HG03378 (cell line): Measurements from ENCODE around the gene CLCA1.

Experiments used
- ATAC-seq: cut with Tn5 transposase; IDR thresholded peaks from one replicate; pipeline ENCODE4 v1.9.1; 2021; ENCODE audit warnings: mild to moderate bottlenecking, moderate library complexity; ENCODE audit not compliant: unreplicated experiment

The CLCA1 gene

GRCh38 chr1:86503406-86504136, 34.8 kb downstream of the CLCA1 start:
- no peak for ATAC-seq

GRCh38 chr1:86504137-86504479, 35.4 kb downstream of the CLCA1 start:
- no peak for ATAC-seq

- ATAC-seq, result no peak
Observed at GRCh38 chr1:86504895-86505563, 36.3 kb downstream of the CLCA1 start.

- no peak for ATAC-seq
Observed at GRCh38 chr1:86505564-86505902, 36.8 kb downstream of the CLCA1 start.

GRCh38 chr1:86507935-86508582, 39.3 kb downstream of the CLCA1 start:
- ATAC-seq, result no peak

- no peak for ATAC-seq
Observed at GRCh38 chr1:86508583-86508969, 39.8 kb downstream of the CLCA1 start.

GRCh38 chr1:86515597-86515996, 46.9 kb downstream of the CLCA1 start:
- no peak for ATAC-seq

GRCh38 chr1:86516335-86516734, 47.6 kb downstream of the CLCA1 start:
- ATAC-seq, result no peak

GRCh38 chr1:86517336-86517735, 48.6 kb downstream of the CLCA1 start:
- ATAC-seq, result no peak

- ATAC-seq, result no peak
Observed at GRCh38 chr1:86520789-86521521, 52.2 kb downstream of the CLCA1 start.

- ATAC-seq, result no peak
Observed at GRCh38 chr1:86521522-86521891, 52.8 kb downstream of the CLCA1 start.

- no peak for ATAC-seq
Observed at GRCh38 chr1:86522240-86522639, 53.5 kb downstream of the CLCA1 start.

- no peak for ATAC-seq
Observed at GRCh38 chr1:86523670-86524354, 55.1 kb downstream of the CLCA1 start.

- ATAC-seq, result no peak
Observed at GRCh38 chr1:86527306-86527705, 58.6 kb downstream of the CLCA1 start.

- ATAC-seq, result no peak
Observed at GRCh38 chr1:86530211-86530845, 61.6 kb downstream of the CLCA1 start.

- ATAC-seq, result no peak
Observed at GRCh38 chr1:86537928-86538695, 69.4 kb downstream of the CLCA1 start.

GRCh38 chr1:86538775-86539174, 70.0 kb downstream of the CLCA1 start:
- no peak for ATAC-seq

GRCh38 chr1:86541859-86542258, 73.1 kb downstream of the CLCA1 start:
- no peak for ATAC-seq

GRCh38 chr1:86542631-86543030, 73.9 kb downstream of the CLCA1 start:
- no peak for ATAC-seq

- no peak for ATAC-seq
Observed at GRCh38 chr1:86546787-86547221, 78.1 kb downstream of the CLCA1 start, which contains the start of gene CLCA4. CLCA4 (plus strand) TSS chr1:86547078; CDS start chr1:86547120, 42 bp downstream.
